GM23248 (cell line): ENCODE measurements around the gene ANKRD13D.

ENCODE experiments used
- EZH2 ChIP-seq: fragments of 200-600 bp; sonication (generic); IDR thresholded peaks from 2 replicates; pipeline ENCODE4 v1.6.1; 2018; ENCODE audit warnings: antibody characterized with exemption, mild to moderate bottlenecking; ENCODE audit not compliant: insufficient read depth, poor library complexity, severe bottlenecking
- EZH2phosphoT487 ChIP-seq: fragments of 200-600 bp; sonication (generic); IDR thresholded peaks from 2 replicates; pipeline ENCODE4 v1.6.1; 2018; ENCODE audit warnings: antibody characterized with exemption, moderate library complexity, mild to moderate bottlenecking, low read depth; ENCODE audit not compliant: insufficient read depth

DNA sequence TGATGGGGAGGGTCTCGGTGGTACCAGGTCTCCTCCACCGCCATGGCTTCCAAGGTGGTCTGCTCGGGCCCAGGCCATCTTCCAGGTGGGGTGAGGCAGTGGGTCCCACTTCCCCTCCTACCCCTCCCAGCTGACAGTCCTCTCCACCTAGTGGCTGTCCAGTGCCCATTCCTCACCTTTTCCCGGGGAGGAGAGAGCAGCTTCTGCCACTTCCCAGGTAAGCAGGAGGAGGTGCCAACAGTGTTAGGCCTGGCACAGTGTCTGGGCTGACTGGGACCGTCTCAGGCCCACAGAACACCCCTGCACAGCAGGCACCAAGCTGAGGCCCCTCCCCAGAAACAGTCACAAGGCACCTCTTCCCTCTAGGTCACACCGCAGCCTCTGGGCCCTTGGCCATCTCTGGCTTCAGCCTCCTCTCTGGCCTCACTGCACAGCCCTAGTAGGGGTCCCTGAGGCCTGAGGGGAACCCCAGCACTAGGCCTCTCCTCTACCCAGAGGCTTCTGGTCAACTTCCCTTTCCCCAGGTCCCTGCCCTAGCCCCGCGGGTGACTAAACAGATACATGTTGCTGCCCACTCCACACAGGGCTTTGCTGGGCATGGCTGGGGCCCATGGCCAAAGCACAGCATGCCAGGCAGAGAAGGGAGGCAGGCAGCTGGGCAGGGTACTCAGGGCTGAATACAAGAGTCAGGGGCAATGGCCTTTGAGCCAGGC lies 2.3 kb upstream of the ANKRD13D start:
- TF ChIP-seq EZH2phosphoT487, result no peak
- no peak for TF ChIP-seq EZH2
